Heart left ventricle (tissue), 16 donors: Measurements from ENCODE around the gene CDC20. TPM values are rescaled to one million over a fixed set of nuclear protein-coding genes. Genes with fewer than 3 reads are reported as not detected.

Source experiments
- ATAC-seq, 4 donors: fragments of 200-7000 bp; cut with Tn5 transposase; one replicate each; pipeline ENCODE4 v1.9.1; 2020 to 2022; ENCODE audit warnings: moderate library complexity in 4 of 4, mild to moderate bottlenecking in 3 of 4, moderate number of reproducible peaks in 1 of 4
- DNase-seq, 5 donors: peaks; one replicate each; pipeline ENCODE4 v3.0.0-alpha.2; 2020
- H3K27ac ChIP-seq, 12 donors: fragments of 200-600 bp; sonication (generic) in 4 of 12; one replicate each; pipeline versions ENCODE4 v1.5.0 to v1.8.0; 2016 to 2022; ENCODE audit warnings: mild to moderate bottlenecking in 2 of 12
- H3K27me3 ChIP-seq, 9 donors: fragments of 200-600 bp; sonication (generic) in 2 of 9; one replicate each; pipeline versions ENCODE4 v1.5.1 to v1.8.0; 2016 to 2022; ENCODE audit warnings: mild to moderate bottlenecking in 3 of 9
- H3K36me3 ChIP-seq, 9 donors: fragments of 200-600 bp; sonication (generic) in 2 of 9; one replicate each; pipeline versions ENCODE4 v1.5.0 to v1.8.0; 2018 to 2022; ENCODE audit warnings: mild to moderate bottlenecking in 2 of 9
- H3K4me1 ChIP-seq, 12 donors: fragments of 200-600 bp; sonication (generic) in 4 of 12; one replicate each; pipeline versions ENCODE4 v1.5.0 to v1.8.0; 2016 to 2022; ENCODE audit warnings: mild to moderate bottlenecking in 3 of 12
- H3K4me3 ChIP-seq, 12 donors: fragments of 200-600 bp; sonication (generic) in 4 of 12; one replicate each; pipeline versions ENCODE4 v1.5.0 to v1.8.0; 2017 to 2022; ENCODE audit warnings: mild to moderate bottlenecking in 9 of 12, moderate library complexity in 4 of 12
- H3K9me3 ChIP-seq, 12 donors: fragments of 200-600 bp; sonication (generic) in 4 of 12; one replicate each; pipeline versions ENCODE4 v1.5.0 to v1.8.0; 2016 to 2022; ENCODE audit warnings: mild to moderate bottlenecking in 1 of 12
- POLR2A ChIP-seq, 2 donors: fragments of 450-650 bp; IDR thresholded peaks; one replicate each; pipeline ENCODE4 v1.6.1; 2017; ENCODE audit warnings: antibody characterized with exemption in 2 of 2, mild to moderate bottlenecking in 2 of 2, moderate library complexity in 2 of 2
- WGBS, 4 donors: extraction: QIAGEN DNeasy Blood & Tissue Kit in 2 of 4; methylation state at CpG; one replicate each; pipeline versions ENCODE4 v1.1.5 to v1.1.7; 2013 to 2018; 5-methylcytosine and 5-hydroxymethylcytosine counted together
- intact Hi-C, 10 donors: fragments of 100-400 bp; cut with DNase I; formaldehyde crosslinking; loops; one replicate each; pipeline versions ENCODE4 v1.11.1 to v1.14.2; 2022
- polyA plus RNA-seq, 2 donors: library from polyadenylated mRNA; stranded (reverse); fragments of 200-250 nt; gene quantifications; one replicate each; pipeline ENCODE4 v1.2.3, GENCODE V29; 2013
- total RNA-seq, 9 donors: library from RNA; depleted of rRNA in 2 of 9; stranded (reverse); fragments of >200 nt in 2 of 9; fragmentation: NEBNext Ultra II Directional in 3 of 9; extraction: Animal tissue kit (Norgen Biotek cat#: 25700) in 3 of 9; gene quantifications; one replicate each; pipeline versions ENCODE4 v1.1.0 to v1.2.4, GENCODE V29; 2016 to 2023
- TF ChIP-seq, protein P1 (sequence below), 12 donors: fragments of 200-600 bp; sonication (generic) in 4 of 12; IDR thresholded peaks; one replicate each; pipeline versions ENCODE4 v1.5.0 to v1.8.0; 2018 to 2022; ENCODE audit warnings: antibody characterized with exemption in 12 of 12, mild to moderate bottlenecking in 5 of 12
- donor health status: ischemic (EF 13 %, LVEDD 7.1; RV severe dilation, severe dysfunction).
- donor health status: healthy with polysubstance abuse.
- donor health status: DM: no; HTN: yes; CAD: no.
- donor health status: DM: no; HTN: no; CAD: no.
- donor health status: ischemic (EF 25% LVEDD 6.9; RV normal size, moderate dysfunction).
- donor health status: ischemic (EF 25% LVEDD 5.7; RV mildly dilated, moderate dysfunction).
- donor health status: healthy.
- donor health status: DM: yes; HTN: yes; CAD: no.
- donor health status: ischemic (EF 35%, LVEDD 5.7; RV mildly dilated, moderate dysfunction).
- donor health status: nonischemic (EF 11% LVEDD 7.7; RV severe dilation, severe dysfunction).
- donor health status: DM: yes; HTN: yes; CAD: no.
- donor health status: PGD.
- donor health status: ischemic (EF 29% LVEDD 5.4; RV normal size, mild dysfunction).
- donor health status: nonischemic (EF 23%, LVEDD 6.1; RV moderate dilation, normal function).

Gene CDC20
- total and polyA plus RNA-seq, 11 donors, result 0.38 to 16.9 (median 1.5) TPM

DNA sequence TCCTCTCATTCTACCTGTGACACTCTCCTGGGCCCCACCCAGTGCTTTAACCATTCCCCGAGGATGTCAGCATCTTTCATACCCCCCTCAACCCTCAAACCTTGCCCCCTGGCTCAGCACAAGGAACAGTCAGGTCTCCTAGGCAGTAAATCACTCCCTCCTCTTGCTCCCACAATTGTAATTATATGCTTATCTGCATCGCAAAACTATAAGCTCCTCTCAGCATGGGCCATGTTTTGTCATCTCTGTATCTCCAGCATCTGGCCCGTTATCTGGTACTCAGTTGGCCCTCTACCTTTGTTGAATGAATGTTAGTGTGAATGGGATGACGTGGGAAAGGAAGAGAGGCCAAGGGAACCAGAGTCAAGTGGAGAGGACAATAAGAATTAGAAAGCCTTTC, 11.8 kb downstream of the CDC20 start:
- Histone ChIP-seq H3K4me3 (no peak overlapping the region), H3K27ac (no peak overlapping the region)

DNA sequence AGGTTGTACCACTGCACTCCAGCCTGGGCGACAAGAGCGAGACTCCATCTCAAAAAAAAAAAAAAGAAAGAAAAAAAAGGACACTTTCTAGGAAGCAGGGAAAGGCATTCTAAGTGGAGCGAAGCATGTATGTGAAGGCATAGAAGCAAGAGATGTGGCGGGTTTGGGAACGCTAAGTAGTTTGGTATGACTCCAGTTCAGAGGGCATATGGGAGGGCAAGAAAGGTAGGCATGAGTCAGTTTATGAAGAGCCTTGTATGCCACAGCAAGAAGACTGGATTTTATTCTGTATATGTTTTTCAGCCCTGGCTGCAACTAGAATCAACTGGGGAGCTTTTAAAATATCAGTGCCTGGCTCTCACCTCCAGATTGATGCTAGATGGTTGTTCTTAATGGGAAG, 13.4 kb downstream of the CDC20 start:
- peaks cover under 1 to 33% (median 15%) of the 10 kb centered on the region in 12 donors for H3K4me1 ChIP-seq
- ATAC-seq (no peak), DNase-seq (no peak)
- TF ChIP-seq POLR2A (IDR thresholded peaks at IDR 0.05), result no peak
- TF ChIP-seq, protein P1, sequence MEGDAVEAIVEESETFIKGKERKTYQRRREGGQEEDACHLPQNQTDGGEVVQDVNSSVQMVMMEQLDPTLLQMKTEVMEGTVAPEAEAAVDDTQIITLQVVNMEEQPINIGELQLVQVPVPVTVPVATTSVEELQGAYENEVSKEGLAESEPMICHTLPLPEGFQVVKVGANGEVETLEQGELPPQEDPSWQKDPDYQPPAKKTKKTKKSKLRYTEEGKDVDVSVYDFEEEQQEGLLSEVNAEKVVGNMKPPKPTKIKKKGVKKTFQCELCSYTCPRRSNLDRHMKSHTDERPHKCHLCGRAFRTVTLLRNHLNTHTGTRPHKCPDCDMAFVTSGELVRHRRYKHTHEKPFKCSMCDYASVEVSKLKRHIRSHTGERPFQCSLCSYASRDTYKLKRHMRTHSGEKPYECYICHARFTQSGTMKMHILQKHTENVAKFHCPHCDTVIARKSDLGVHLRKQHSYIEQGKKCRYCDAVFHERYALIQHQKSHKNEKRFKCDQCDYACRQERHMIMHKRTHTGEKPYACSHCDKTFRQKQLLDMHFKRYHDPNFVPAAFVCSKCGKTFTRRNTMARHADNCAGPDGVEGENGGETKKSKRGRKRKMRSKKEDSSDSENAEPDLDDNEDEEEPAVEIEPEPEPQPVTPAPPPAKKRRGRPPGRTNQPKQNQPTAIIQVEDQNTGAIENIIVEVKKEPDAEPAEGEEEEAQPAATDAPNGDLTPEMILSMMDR (IDR thresholded peaks at IDR 0.05), result no peak
- intact Hi-C loops, result no loop called here
- peak overlapping the region in 9 of 12 donors; percentile 19 to 71 (median 47) for H3K27ac ChIP-seq
- peaks cover 0 to 12% (median 0%) of the 10 kb centered on the region in 9 donors for H3K36me3 ChIP-seq
- H3K9me3 ChIP-seq, result no peaks in the 10 kb centered on the region
- 95 to 98% (median 97%) methylated on average over 5 of the region's 5 CpGs for WGBS, 4 donors
- no peaks in the 10 kb centered on the region for H3K27me3 ChIP-seq
- H3K4me3 ChIP-seq, result no peak overlapping the region

More for the DNA sequence above, 11.8 kb downstream of the CDC20 start:
- TF ChIP-seq, protein P1 (IDR thresholded peaks at IDR 0.05), result no peak
- no peak for TF ChIP-seq POLR2A (IDR thresholded peaks at IDR 0.05)
- H3K4me1 ChIP-seq, result peaks cover 3 to 47% (median 31%) of the 10 kb centered on the region in 12 donors
- intact Hi-C loops, result no loop called here
- DNase-seq (no peak), ATAC-seq (no peak)
- H3K27me3 ChIP-seq, result no peaks in the 10 kb centered on the region
- WGBS, 4 donors, result 80 to 87% (median 85%) methylated on average over 4 of the region's 4 CpGs
- H3K9me3 ChIP-seq, result no peaks in the 10 kb centered on the region
- peaks cover 0 to 12% (median under 1%) of the 10 kb centered on the region in 9 donors for H3K36me3 ChIP-seq

DNA sequence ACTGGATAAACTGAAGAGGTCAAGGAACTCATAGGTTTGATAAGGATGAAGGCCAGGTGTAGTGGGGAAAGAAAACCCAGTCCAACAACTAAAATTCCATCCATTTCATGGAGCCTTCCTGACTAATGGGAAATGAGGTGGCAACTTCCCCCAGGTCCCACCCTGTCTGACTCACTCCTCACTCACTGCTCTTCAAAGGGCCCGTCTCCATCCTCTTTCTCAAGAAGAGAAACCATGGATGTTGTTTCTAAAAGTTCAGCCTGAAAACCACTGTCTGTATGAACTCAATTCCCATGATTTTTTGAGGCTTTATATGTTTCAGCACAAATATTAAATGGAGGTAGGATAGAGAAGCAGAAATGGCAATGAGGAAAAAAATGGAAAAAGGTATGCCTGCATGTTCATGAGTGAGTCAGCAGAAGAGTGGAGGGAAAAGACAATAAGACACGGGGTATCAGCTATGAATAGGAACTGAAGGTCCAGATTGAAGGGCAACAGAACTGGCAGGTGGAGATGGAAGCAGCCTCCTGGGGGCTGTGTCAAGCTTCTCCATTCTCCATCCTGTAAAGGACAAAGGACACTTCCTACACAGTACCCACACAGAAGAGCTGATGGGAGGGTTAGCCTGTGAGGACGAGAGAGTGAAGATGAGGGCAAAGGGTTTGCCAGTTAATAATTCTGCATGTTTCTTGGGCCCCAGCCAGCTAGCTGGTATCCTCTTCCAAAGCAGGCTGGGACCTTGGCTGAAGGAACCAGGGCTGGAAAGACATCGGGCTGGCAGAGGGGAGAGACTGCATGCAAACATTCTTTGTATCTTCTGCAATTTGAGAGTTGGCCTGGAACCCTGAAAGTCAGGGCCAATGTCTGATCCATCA, 14.5 kb downstream of the CDC20 start:
- Histone ChIP-seq H3K27ac (peak overlapping the region in 10 of 12 donors; percentile 19 to 71 (median 52)), H3K27me3 (no peaks in the 10 kb centered on the region), H3K9me3 (no peaks in the 10 kb centered on the region), H3K4me3 (no peak overlapping the region), H3K36me3 (peaks cover 0 to 17% (median 3%) of the 10 kb centered on the region in 9 donors), H3K4me1 (peaks cover 0 to 31% (median 14%) of the 10 kb centered on the region in 12 donors)
- TF ChIP-seq, protein P1 (IDR thresholded peaks at IDR 0.05), result no peak
- TF ChIP-seq POLR2A (IDR thresholded peaks at IDR 0.05), result peak in 1 of 2 donors; percentile 14
- DNase-seq, result peak in 2 of 5 donors; percentile 40 to 48
- peak in 2 of 4 donors; percentile 46 to 47 for ATAC-seq
- intact Hi-C loops, result no loop called here
- WGBS, 4 donors, result 33 to 50% (median 44%) methylated on average over 4 of the region's 4 CpGs

DNA sequence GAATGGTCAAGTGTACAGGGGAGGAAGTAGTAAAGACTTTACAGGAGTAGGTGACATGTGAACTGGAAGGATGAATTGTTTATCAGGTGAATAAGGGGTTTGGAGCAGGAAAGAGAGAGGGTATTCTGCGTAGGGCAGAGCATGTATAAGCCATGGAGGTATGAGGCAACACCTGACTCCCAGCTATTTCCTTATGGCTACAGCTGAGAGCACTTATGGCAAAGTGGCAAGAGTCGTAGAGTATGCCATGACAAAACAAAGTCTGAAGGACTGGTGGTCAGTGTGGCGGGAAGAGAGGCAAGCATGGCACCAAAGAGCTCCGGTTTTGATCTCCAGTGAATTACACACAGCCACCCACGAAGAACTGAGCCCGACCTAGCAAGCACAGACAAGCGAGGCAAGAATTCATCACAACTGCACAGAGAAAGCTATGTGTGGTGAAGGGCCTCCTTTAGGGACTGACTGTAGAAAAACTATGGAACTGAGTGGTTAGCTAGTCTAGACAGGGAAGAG, 18.0 kb downstream of the CDC20 start:
- intact Hi-C loops, result no loop called here
- peaks cover 0 to 40% (median 19%) of the 10 kb centered on the region in 9 donors for H3K36me3 ChIP-seq
- no peak for ATAC-seq

More for the DNA sequence above, 18.0 kb downstream of the CDC20 start:
- no peaks in the 10 kb centered on the region for H3K9me3 ChIP-seq
- H3K27me3 ChIP-seq, result no peaks in the 10 kb centered on the region
- peaks cover 3 to 29% (median 8%) of the 10 kb centered on the region in 12 donors for H3K4me1 ChIP-seq
- WGBS, 4 donors, result 91 to 96% (median 94%) methylated on average over 7 of the region's 7 CpGs
- no peak overlapping the region for H3K27ac ChIP-seq
- no peak overlapping the region for H3K4me3 ChIP-seq
- TF ChIP-seq, protein P1 (IDR thresholded peaks at IDR 0.05), result no peak
- TF ChIP-seq POLR2A (IDR thresholded peaks at IDR 0.05), result no peak
- DNase-seq, result no peak
